Measurements from ENCODE around the gene LIPC.

The LIPC gene

DNA sequence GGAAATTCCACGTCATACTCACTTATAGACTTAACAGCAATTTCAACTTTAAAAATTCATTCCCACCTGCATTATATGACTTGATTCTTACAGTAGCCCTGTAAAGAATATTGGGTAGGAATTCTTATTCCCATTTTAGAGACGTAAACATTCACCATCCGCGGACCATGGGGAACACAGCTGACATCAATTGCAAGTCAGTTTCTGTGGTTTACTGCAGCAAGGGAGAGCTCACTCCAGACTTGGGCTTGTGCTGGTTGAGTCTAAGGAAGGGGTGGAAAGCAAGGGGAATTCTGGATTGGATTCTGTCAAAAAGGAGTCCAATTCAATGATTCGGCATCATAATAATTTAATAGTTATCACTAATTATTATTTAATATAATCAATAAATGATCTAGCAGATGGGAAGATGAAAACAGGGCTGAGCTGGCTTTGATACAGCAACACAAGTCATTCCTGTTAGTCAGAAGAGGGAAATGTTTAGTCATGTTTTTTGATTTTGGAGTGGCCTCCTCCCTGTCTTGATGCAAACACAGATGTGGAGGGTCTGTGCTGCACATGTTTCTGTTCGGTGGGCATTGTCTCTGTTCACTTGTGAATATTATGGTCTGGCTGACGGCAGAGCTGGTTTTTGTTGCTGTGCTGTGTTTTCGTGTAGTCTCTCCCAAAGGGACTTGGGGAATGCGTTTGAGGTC is 9.7 kb downstream of the LIPC start:
- no peak overlapping the region for H3K4me3 ChIP-seq (ENCODE audit: low read depth, low read length)
- no peak for DNase-seq (ENCODE audit: low read depth)
- TF ChIP-seq, protein P1, sequence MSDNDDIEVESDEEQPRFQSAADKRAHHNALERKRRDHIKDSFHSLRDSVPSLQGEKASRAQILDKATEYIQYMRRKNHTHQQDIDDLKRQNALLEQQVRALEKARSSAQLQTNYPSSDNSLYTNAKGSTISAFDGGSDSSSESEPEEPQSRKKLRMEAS (IDR thresholded peaks at IDR 0.05; ENCODE audit: low read depth, low read length): no peak
- no peak for TF ChIP-seq POLR2A (IDR thresholded peaks at IDR 0.05; ENCODE audit: extremely low read depth, insufficient read length)
- no peak for TF ChIP-seq MYC (IDR thresholded peaks at IDR 0.05; ENCODE audit: low read depth, low read length)
- TF ChIP-seq, protein P2, sequence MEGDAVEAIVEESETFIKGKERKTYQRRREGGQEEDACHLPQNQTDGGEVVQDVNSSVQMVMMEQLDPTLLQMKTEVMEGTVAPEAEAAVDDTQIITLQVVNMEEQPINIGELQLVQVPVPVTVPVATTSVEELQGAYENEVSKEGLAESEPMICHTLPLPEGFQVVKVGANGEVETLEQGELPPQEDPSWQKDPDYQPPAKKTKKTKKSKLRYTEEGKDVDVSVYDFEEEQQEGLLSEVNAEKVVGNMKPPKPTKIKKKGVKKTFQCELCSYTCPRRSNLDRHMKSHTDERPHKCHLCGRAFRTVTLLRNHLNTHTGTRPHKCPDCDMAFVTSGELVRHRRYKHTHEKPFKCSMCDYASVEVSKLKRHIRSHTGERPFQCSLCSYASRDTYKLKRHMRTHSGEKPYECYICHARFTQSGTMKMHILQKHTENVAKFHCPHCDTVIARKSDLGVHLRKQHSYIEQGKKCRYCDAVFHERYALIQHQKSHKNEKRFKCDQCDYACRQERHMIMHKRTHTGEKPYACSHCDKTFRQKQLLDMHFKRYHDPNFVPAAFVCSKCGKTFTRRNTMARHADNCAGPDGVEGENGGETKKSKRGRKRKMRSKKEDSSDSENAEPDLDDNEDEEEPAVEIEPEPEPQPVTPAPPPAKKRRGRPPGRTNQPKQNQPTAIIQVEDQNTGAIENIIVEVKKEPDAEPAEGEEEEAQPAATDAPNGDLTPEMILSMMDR (IDR thresholded peaks at IDR 0.05; ENCODE audit: low read depth, low read length): no peak

DNA sequence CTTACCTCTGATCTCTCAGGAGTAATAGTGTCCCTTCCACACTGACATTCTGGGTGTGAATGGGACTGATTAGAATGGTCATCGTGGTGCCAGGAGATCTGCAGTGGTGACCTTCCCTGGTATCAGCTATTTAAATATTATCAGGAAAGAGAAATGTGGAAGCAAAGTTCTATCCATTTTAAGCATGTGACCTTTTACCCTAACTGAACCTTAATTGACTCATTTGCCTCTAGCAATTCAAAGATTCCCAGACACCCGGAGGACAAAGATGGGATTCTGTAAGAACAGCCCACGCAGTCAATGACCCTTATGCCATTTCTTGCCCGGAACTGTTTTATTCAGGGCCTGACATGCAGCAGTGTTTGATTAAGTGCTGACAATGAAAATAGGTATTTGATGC is 10.3 kb downstream of the LIPC start:
- no peak for DNase-seq (ENCODE audit: low read depth)
- H3K4me3 ChIP-seq (ENCODE audit: low read depth, low read length): no peak overlapping the region
- TF ChIP-seq, protein P2 (IDR thresholded peaks at IDR 0.05; ENCODE audit: low read depth, low read length): no peak
- no peak for TF ChIP-seq POLR2A (IDR thresholded peaks at IDR 0.05; ENCODE audit: extremely low read depth, insufficient read length)
- TF ChIP-seq, protein P1 (IDR thresholded peaks at IDR 0.05; ENCODE audit: low read depth, low read length): no peak
- no peak for TF ChIP-seq MYC (IDR thresholded peaks at IDR 0.05; ENCODE audit: low read depth, low read length)

DNA sequence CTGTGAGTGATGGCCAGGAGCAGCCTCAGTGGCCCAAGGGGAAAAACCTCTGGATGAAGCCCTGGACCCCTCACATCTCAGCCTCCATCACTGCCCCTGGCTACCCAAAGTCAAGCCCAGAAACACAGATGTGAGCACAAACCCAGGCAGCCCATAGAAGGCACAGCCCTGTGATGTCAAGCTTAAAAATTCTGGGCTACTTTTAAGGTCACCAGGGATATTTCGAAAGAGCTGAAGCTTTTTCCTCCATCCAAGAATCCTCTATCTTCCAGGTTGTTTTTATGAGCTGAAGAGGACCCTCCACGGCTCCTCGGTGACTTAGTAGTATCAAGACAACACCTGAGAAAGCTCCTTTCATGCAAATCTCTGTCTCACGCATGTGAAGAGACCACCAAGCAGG is 11.5 kb downstream of the LIPC start:
- H3K4me3 ChIP-seq (ENCODE audit: low read depth, low read length): no peak overlapping the region
- DNase-seq (ENCODE audit: low read depth): no peak
- TF ChIP-seq, protein P1 (IDR thresholded peaks at IDR 0.05; ENCODE audit: low read depth, low read length): no peak
- TF ChIP-seq, protein P2 (IDR thresholded peaks at IDR 0.05; ENCODE audit: low read depth, low read length): no peak
- TF ChIP-seq MYC (IDR thresholded peaks at IDR 0.05; ENCODE audit: low read depth, low read length) (no peak), POLR2A (IDR thresholded peaks at IDR 0.05; ENCODE audit: extremely low read depth, insufficient read length) (no peak)

DNA sequence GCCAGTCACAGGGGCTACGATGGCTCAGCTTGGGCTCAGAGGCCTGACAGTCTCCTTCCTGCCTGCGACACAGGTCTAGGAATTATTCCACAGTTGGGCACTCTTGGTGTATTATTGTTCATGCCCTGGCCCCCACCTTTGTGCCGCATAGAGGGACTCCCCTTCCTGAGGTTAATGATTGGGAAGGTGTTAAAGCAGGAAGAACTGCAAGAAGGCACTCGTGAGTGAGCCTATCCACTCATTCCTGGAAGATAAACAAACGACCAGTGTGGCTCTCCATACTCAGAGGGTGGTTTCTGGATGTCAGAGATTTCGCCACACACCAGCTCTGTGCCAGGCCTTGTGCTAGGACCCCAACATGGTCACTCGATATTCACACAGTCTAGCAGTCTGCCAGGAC is 12.3 kb downstream of the LIPC start:
- TF ChIP-seq MYC (IDR thresholded peaks at IDR 0.05; ENCODE audit: low read depth, low read length) (no peak), POLR2A (IDR thresholded peaks at IDR 0.05; ENCODE audit: extremely low read depth, insufficient read length) (no peak)
- TF ChIP-seq, protein P2 (IDR thresholded peaks at IDR 0.05; ENCODE audit: low read depth, low read length): no peak
- TF ChIP-seq, protein P1 (IDR thresholded peaks at IDR 0.05; ENCODE audit: low read depth, low read length): no peak
- DNase-seq (ENCODE audit: low read depth): no peak
- no peak overlapping the region for H3K4me3 ChIP-seq (ENCODE audit: low read depth, low read length)

DNA sequence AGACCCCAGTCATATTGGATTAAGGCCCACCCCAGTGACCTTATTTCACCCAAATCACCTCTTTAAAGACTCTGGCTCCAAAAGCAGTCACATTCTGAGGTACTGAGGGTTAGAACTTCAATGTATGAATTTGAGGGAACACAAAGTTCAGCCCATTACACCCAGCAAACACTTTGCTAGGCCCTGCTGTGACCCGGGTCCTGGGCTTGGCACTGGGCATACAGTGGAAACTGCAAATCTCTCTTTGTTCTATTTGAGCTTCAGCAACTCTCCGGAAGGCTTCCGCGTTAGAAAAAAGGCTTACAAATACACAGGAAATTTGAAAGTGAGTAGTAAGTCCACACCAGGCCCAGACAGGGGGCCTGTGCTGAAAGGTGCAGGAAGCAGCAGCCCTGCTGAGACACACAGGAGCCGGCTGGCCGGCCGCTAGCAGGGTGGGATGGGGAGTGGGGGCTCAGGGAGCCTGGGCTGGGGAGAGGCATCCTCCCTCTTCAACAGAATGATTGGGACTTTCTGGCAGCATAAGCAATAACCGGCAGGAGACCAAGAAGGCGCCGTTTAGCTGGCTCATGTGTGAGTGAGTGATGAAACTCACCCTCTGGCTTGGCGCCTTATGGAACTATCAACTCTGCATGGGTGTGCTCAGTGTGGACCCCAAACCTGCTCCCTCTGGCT is 13.0 kb downstream of the LIPC start:
- no peak for TF ChIP-seq MYC (IDR thresholded peaks at IDR 0.05; ENCODE audit: low read depth, low read length)
- TF ChIP-seq, protein P1 (IDR thresholded peaks at IDR 0.05; ENCODE audit: low read depth, low read length): no peak
- TF ChIP-seq, protein P2 (IDR thresholded peaks at IDR 0.05; ENCODE audit: low read depth, low read length): no peak
- no peak for TF ChIP-seq POLR2A (IDR thresholded peaks at IDR 0.05; ENCODE audit: extremely low read depth, insufficient read length)
- no peak overlapping the region for H3K4me3 ChIP-seq (ENCODE audit: low read depth, low read length)
- DNase-seq (ENCODE audit: low read depth): peak; percentile 12
